Right forelimb (tissue), 1 donor: ENCODE measurements around the gene ZNF438.
"Not testable (repeated sequence)": the region's sequence is repeated elsewhere in the genome, so short reads cannot be mapped to it uniquely, and the experiment has no call there.

Source experiments
- DNase-seq: peaks from one replicate; pipeline ENCODE4 v3.0.0-alpha.2; 2018

The ZNF438 gene

DNA sequence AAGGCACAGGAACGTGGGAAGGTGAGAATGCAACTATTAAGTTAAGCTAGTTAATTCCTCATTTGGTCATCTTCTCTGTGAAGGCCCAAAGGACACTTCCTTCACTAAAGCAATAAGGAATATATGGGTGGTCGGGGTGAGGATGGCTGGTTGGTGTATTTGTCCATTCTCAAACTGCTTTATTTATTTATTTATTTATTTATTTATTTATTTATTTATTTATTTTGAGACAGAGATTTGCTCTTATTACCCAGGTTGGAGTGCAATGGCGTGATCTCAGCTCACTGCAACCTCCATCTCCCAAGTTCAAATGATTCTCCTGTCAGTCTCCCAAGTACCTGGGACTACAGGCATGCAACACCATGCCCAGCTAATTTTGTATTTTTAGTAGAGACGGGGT is 236.6 kb downstream of the ZNF438 start:
- DNase-seq: not testable (repeated sequence)
